GM12878 (cell line): ENCODE measurements around the gene PUDP. TPM values are rescaled to one million over a fixed set of nuclear protein-coding genes. Genes with fewer than 3 reads are reported as not detected.

ENCODE experiments used
- ATAC-seq: fragments of 200-7000 bp; cut with Tn5 transposase; 3 replicates; pipeline ENCODE4 v1.9.1; 2020; ENCODE audit warnings: mild to moderate bottlenecking, moderate library complexity
- BruUV-seq: library from RNA; stranded (reverse); fragments of 400-500 nt; replicated peaks from 2 replicates; lab custom pipeline; 2021; lab: Mats Ljungman, UMichigan
- CTCF ChIA-PET: fragments of 300-600 bp; sonication (Branson Sonifier 250); formaldehyde crosslinking; extraction: SDS; loops from one replicate; lab custom pipeline; 2021; ENCODE audit warnings: inconsistent platforms; lab: Yijun Ruan, JAX
- POLR2A ChIA-PET: fragments of 350-600 bp; formaldehyde crosslinking; extraction: SDS; loops from one replicate; lab custom pipeline; 2021; ENCODE audit warnings: inconsistent platforms; lab: Charles Lee
- RAD21 ChIA-PET: fragments of 300-600 bp; sonication (Branson Sonifier 250); formaldehyde crosslinking; loops from one replicate; lab custom pipeline; 2023; ENCODE audit warnings: antibody characterized with exemption; ENCODE audit not compliant: unreplicated experiment; lab: Charles Lee
- SMC1A ChIA-PET: fragments of 300-600 bp; sonication (Branson Sonifier 250); formaldehyde crosslinking; loops from one replicate; lab custom pipeline; 2023; ENCODE audit not compliant: unreplicated experiment, uncharacterized antibody; lab: Charles Lee
- DNase-seq: peaks from one replicate; pipeline ENCODE4 v3.0.0-alpha.2; 2011; ENCODE audit warnings: low read depth, low spot score
- FAIRE-seq: peaks from 3 replicates; lab custom pipeline; 2011; peaks lifted over from hg19 to GRCh38; lab: Jason Lieb, UNC
- H2AFZ ChIP-seq: 2 replicates; pipeline ENCODE4 v1.6.0; 2011; ENCODE audit warnings: low read depth, low read length, control low read depth; ENCODE audit not compliant: control insufficient read depth
- H3K27ac ChIP-seq: 2 replicates; pipeline ENCODE4 v1.5.1; 2011; ENCODE audit warnings: control low read depth; ENCODE audit not compliant: control insufficient read depth, insufficient read depth
- H3K27me3 ChIP-seq, 2 experiments: replicated peaks in 1 of 2; 2 replicates each; pipeline versions ENCODE4 v1.6.0 to v1.6.1; 2011; ENCODE audit warnings: low read length in 1 of 2; ENCODE audit not compliant: control insufficient read depth in 2 of 2, insufficient read depth in 2 of 2
- H3K36me3 ChIP-seq, 2 experiments: 2 replicates each; pipeline ENCODE4 v1.5.1; 2011; ENCODE audit warnings: low read length in 1 of 2; ENCODE audit not compliant: control insufficient read depth in 2 of 2, insufficient read depth in 2 of 2
- H3K4me1 ChIP-seq: 2 replicates; pipeline ENCODE4 v1.6.1; 2011; ENCODE audit warnings: mild to moderate bottlenecking, low read length, moderate library complexity, mixed read lengths; ENCODE audit not compliant: control insufficient read depth, insufficient read depth
- H3K4me2 ChIP-seq: 2 replicates; pipeline ENCODE4 v1.6.0; 2011; ENCODE audit warnings: control low read depth; ENCODE audit not compliant: control insufficient read depth, insufficient read depth
- H3K4me3 ChIP-seq: fragments of 200-600 bp; sonication (generic); 2 replicates; pipeline ENCODE4 v1.5.1; 2016
- H3K79me2 ChIP-seq: 2 replicates; pipeline ENCODE4 v1.6.0; 2011; ENCODE audit warnings: low read length; ENCODE audit not compliant: control insufficient read depth, insufficient read depth
- H3K9ac ChIP-seq: 2 replicates; pipeline ENCODE4 v1.8.0; 2011; ENCODE audit warnings: low read length, control low read depth, mixed read lengths; ENCODE audit not compliant: control insufficient read depth, insufficient read depth
- H3K9me3 ChIP-seq: replicated peaks from 3 replicates; pipeline ENCODE4 v1.5.1; 2011; ENCODE audit warnings: mild to moderate bottlenecking, low read length; ENCODE audit not compliant: control insufficient read depth, insufficient read depth
- H4K20me1 ChIP-seq: 2 replicates; pipeline ENCODE4 v1.6.0; 2011; ENCODE audit not compliant: control insufficient read depth, insufficient read depth
- BRCA1 ChIP-seq: IDR thresholded peaks from 2 replicates; pipeline ENCODE4 v1.6.1; 2011; ENCODE audit warnings: low read depth, low read length, improper control_type of control experiment
- EZH2 ChIP-seq: IDR thresholded peaks from 2 replicates; pipeline ENCODE4 v1.6.1; 2012; ENCODE audit warnings: low read depth, mild to moderate bottlenecking, control low read depth, inconsistent platforms, low read length, borderline replicate concordance; ENCODE audit not compliant: control insufficient read depth
- HCFC1 ChIP-seq: fragments of 150-350 bp; IDR thresholded peaks from 2 replicates; pipeline ENCODE4 v1.6.1; 2014; ENCODE audit warnings: low read length
- IKZF1 ChIP-seq: fragments of 450-650 bp; conservative IDR thresholded peaks from 2 replicates; pipeline ENCODE4 v1.6.1; 2017; ENCODE audit warnings: antibody characterized with exemption, mild to moderate bottlenecking
- MTA2 ChIP-seq: fragments of 450-650 bp; IDR thresholded peaks from 2 replicates; pipeline ENCODE4 v1.6.1; 2016; ENCODE audit warnings: low read depth, mild to moderate bottlenecking, moderate library complexity
- NFYA ChIP-seq: IDR thresholded peaks from 2 replicates; pipeline ENCODE4 v1.6.1; 2011; ENCODE audit warnings: low read depth, mild to moderate bottlenecking, low read length, improper control_type of control experiment, borderline replicate concordance
- PAX8 ChIP-seq: fragments of 450-650 bp; IDR thresholded peaks from 2 replicates; pipeline ENCODE4 v1.6.1; 2017; ENCODE audit warnings: mild to moderate bottlenecking, moderate library complexity
- POU2F2 ChIP-seq: IDR thresholded peaks from 3 replicates; pipeline ENCODE4 v1.6.1; 2011; ENCODE audit warnings: low read depth, mild to moderate bottlenecking, low read length, borderline replicate concordance
- RFX5 ChIP-seq: IDR thresholded peaks from 2 replicates; pipeline ENCODE4 v1.6.1; 2011; ENCODE audit warnings: low read depth, low read length, improper control_type of control experiment
- TAF1 ChIP-seq: IDR thresholded peaks from 2 replicates; pipeline ENCODE4 v1.6.1; 2011; ENCODE audit warnings: mild to moderate bottlenecking, low read depth, low read length, borderline replicate concordance
- TCF12 ChIP-seq: IDR thresholded peaks from 2 replicates; pipeline ENCODE4 v1.6.1; 2011; ENCODE audit warnings: low read depth, mild to moderate bottlenecking, low read length
- ZNF207 ChIP-seq: fragments of 450-650 bp; IDR thresholded peaks from 2 replicates; pipeline ENCODE4 v1.6.1; 2014; ENCODE audit warnings: antibody characterized with exemption, mild to moderate bottlenecking, borderline replicate concordance
- WGBS: methylation state at CpG from one replicate; pipeline ENCODE4 v1.1.6; 2016; ENCODE audit warnings: low lambda C conversion rate; ENCODE audit not compliant: insufficient replicate concordance, insufficient coverage; ENCODE audit errors: missing lambda C conversion rate; 5-methylcytosine and 5-hydroxymethylcytosine counted together
- in situ Hi-C: fragments of 300-500 bp; cut with MboI; formaldehyde crosslinking; loops from 9 replicates; pipeline ENCODE4 v1.14.3; 2018; ENCODE audit warnings: mixed read lengths
- intact Hi-C: fragments of 100-400 bp; cut with micrococcal nuclease; formaldehyde crosslinking; loops from one replicate; pipeline ENCODE4 v1.14.2; 2022; ENCODE audit not compliant: unreplicated experiment
- polyA plus RNA-seq, 11 experiments: library from polyadenylated mRNA; depleted of rRNA in 4 of 11; unstranded in 6 of 11; stranded (reverse) in 5 of 11; fragments of >200 nt; fragmentation: Nextera tagmentation in 4 of 11; fragmentation: Illumina TruSeq in 1 of 11; extraction: Ambion mirVana in 4 of 11; extraction: Trizol in 1 of 11; gene quantifications; 1 replicate in 1 of 11; 2 replicates in 10 of 11; pipeline versions ENCODE4 v1.2.1 to v1.2.3, GENCODE V29; 2011 to 2016; ENCODE audit warnings: inconsistent platforms in 2 of 11, missing spikeins in 2 of 11, low read depth in 1 of 11
- total RNA-seq, 4 experiments: library from RNA; depleted of rRNA in 3 of 4; stranded (reverse); fragments of >200 nt in 3 of 4; fragmentation: Illumina TruSeq in 1 of 4; extraction: Trizol in 1 of 4; gene quantifications; 2 replicates each; pipeline versions ENCODE4 v1.2.1 to v1.2.3, GENCODE V29; 2013 to 2021
- TF ChIP-seq, protein P1 (sequence below): fragments of 450-650 bp; formaldehyde crosslinking; IDR thresholded peaks from 2 replicates; pipeline ENCODE4 v1.5.0; 2022; ENCODE audit warnings: mild to moderate bottlenecking, missing genetic modification characterization
- TF ChIP-seq, protein P2 (sequence below): IDR thresholded peaks from 2 replicates; pipeline ENCODE4 v1.6.1; 2011; ENCODE audit warnings: borderline replicate concordance, low read depth, mild to moderate bottlenecking, moderate library complexity, low read length; ENCODE audit not compliant: insufficient read depth, poor library complexity, severe bottlenecking
- TF ChIP-seq, protein P3 (sequence below): fragments of 450-650 bp; conservative IDR thresholded peaks from 2 replicates; pipeline ENCODE4 v1.6.1; 2017; ENCODE audit warnings: mild to moderate bottlenecking, moderate library complexity

Gene PUDP
- total and polyA plus RNA-seq, 10 of the 15 experiments (the other 5 are each of a cell fraction or from before 2014, with no cell fraction given), result 30.8 to 83.5 (median 61.7) TPM

DNA sequence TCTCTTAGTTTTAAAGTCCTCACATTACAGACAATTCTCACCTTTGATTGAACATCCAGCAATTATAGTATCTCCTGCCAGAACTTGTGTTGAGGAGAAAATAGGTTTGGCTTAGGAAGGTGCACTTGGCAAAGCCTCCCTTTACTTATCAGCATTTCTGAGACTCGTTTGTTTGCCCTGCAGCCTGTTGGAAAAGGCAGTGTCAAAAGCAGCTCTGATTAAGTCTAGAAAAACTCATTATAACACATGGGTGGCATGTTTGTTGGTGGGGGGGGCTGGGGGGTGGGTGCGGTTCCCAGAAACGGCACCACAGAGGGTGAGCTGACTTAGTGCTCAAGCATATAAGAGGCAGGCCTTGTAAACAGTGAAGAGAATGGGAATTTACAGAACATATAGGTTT, 21.7 kb upstream of the PUDP start (continued):
- TF ChIP-seq NFYA (no peak), POU2F2 (no peak)
- TF ChIP-seq, protein P1, sequence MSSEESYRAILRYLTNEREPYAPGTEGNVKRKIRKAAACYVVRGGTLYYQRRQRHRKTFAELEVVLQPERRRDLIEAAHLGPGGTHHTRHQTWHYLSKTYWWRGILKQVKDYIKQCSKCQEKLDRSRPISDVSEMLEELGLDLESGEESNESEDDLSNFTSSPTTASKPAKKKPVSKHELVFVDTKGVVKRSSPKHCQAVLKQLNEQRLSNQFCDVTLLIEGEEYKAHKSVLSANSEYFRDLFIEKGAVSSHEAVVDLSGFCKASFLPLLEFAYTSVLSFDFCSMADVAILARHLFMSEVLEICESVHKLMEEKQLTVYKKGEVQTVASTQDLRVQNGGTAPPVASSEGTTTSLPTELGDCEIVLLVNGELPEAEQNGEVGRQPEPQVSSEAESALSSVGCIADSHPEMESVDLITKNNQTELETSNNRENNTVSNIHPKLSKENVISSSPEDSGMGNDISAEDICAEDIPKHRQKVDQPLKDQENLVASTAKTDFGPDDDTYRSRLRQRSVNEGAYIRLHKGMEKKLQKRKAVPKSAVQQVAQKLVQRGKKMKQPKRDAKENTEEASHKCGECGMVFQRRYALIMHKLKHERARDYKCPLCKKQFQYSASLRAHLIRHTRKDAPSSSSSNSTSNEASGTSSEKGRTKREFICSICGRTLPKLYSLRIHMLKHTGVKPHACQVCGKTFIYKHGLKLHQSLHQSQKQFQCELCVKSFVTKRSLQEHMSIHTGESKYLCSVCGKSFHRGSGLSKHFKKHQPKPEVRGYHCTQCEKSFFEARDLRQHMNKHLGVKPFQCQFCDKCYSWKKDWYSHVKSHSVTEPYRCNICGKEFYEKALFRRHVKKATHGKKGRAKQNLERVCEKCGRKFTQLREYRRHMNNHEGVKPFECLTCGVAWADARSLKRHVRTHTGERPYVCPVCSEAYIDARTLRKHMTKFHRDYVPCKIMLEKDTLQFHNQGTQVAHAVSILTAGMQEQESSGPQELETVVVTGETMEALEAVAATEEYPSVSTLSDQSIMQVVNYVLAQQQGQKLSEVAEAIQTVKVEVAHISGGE (CRISPR knock-in tag), result no peak

DNA sequence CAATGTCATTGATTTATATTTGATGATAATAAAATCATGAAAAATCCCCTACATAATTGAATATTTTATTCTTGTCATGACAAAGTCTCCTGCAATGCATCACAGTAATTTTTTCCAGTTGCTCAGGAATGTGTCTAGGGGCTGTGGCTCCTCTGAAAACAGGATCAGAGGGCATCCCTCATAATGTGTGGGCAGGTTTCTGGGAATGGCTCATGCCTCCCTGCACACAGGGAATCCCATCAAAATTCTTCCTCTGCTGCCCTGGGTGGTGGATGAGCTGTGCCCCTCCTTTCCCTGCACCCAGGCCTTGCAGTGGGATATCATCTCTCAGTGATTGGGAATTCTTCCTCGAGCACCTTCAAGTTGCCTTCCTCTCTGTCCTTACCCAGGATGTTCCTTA, 20.4 kb upstream of the PUDP start:
- DNase-seq, result no peak
- Histone ChIP-seq H3K36me3 (no peaks in the 10 kb centered on the region), H3K27ac (no peak overlapping the region), H2AFZ (no peak overlapping the region), H3K79me2 (no peaks in the 10 kb centered on the region), H4K20me1 (no peaks in the 10 kb centered on the region), H3K4me2 (no peak overlapping the region), H3K4me3 (no peak overlapping the region), H3K9ac (no peak overlapping the region), H3K27me3 (no peaks in the 10 kb centered on the region), H3K9me3 (peaks cover 2% of the 10 kb centered on the region; the same call in 2 of the 3 replicates), H3K4me1 (no peaks in the 10 kb centered on the region)
- ChIA-PET POLR2A (no interaction called here), SMC1A (no interaction called here), RAD21 (no interaction called here), CTCF (no interaction called here)
- 13% methylated on average over 1 of the region's 1 CpG for WGBS
- BruUV-seq, result no TSS peak
- intact Hi-C loops (no loop called here), in situ Hi-C loops (no loop called here)
- no peak for ATAC-seq
- no peak for FAIRE-seq
- TF ChIP-seq, protein P2, sequence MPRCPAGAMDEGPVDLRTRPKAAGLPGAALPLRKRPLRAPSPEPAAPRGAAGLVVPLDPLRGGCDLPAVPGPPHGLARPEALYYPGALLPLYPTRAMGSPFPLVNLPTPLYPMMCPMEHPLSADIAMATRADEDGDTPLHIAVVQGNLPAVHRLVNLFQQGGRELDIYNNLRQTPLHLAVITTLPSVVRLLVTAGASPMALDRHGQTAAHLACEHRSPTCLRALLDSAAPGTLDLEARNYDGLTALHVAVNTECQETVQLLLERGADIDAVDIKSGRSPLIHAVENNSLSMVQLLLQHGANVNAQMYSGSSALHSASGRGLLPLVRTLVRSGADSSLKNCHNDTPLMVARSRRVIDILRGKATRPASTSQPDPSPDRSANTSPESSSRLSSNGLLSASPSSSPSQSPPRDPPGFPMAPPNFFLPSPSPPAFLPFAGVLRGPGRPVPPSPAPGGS, result no peak
- TF ChIP-seq MTA2 (no peak), HCFC1 (no peak), RFX5 (no peak), PAX8 (no peak), TAF1 (no peak), IKZF1 (no peak), ZNF207 (no peak), EZH2 (no peak), BRCA1 (no peak), TCF12 (no peak)
- TF ChIP-seq, protein P3, sequence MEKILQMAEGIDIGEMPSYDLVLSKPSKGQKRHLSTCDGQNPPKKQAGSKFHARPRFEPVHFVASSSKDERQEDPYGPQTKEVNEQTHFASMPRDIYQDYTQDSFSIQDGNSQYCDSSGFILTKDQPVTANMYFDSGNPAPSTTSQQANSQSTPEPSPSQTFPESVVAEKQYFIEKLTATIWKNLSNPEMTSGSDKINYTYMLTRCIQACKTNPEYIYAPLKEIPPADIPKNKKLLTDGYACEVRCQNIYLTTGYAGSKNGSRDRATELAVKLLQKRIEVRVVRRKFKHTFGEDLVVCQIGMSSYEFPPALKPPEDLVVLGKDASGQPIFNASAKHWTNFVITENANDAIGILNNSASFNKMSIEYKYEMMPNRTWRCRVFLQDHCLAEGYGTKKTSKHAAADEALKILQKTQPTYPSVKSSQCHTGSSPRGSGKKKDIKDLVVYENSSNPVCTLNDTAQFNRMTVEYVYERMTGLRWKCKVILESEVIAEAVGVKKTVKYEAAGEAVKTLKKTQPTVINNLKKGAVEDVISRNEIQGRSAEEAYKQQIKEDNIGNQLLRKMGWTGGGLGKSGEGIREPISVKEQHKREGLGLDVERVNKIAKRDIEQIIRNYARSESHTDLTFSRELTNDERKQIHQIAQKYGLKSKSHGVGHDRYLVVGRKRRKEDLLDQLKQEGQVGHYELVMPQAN, result no peak
